GM04504 (cell line): ENCODE results near the gene BBOF1.

Experiments used
- DNase-seq: peaks from one replicate; pipeline ENCODE4 v3.0.0-alpha.2; 2012; ENCODE audit warnings: low read depth

Gene BBOF1

DNA sequence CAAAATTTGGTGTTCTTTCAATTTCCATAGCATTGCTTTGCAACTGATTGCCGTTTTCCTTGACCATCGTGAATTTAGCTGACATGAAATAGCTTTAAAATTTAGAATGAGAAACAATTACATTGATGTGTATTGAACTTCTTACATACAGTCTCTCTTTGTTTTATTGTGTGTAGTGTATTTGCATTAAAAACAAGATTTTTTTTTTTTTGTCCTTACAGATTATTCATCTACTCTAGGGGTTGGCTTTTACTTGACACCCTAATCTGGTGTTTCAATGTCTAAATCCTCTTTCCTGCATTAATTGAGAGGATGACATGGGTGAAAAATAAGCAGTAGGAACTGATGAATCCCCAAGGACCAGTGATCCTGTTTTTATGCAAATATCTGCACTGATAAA, 86.2 kb downstream of the BBOF1 start:
- no peak for DNase-seq

DNA sequence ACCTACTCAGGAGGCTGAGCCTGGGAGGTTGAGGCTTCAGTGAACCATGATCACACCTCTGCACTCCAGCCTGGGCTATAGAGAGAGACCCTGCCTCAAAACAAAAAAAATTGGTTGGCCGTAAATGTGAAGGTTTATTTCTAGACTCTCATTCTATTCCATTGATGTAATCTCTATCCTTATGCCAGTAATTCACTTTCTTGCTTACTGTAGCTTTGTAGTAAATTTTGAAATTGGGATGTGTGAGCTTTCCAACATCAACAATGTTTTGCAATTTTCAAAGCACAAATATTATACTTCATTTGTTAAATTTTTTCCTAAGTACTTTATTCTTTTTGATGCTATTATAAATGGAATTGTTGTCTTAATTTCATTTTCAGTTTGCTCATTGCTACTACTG, 90.2 kb downstream of the BBOF1 start:
- no peak for DNase-seq

DNA sequence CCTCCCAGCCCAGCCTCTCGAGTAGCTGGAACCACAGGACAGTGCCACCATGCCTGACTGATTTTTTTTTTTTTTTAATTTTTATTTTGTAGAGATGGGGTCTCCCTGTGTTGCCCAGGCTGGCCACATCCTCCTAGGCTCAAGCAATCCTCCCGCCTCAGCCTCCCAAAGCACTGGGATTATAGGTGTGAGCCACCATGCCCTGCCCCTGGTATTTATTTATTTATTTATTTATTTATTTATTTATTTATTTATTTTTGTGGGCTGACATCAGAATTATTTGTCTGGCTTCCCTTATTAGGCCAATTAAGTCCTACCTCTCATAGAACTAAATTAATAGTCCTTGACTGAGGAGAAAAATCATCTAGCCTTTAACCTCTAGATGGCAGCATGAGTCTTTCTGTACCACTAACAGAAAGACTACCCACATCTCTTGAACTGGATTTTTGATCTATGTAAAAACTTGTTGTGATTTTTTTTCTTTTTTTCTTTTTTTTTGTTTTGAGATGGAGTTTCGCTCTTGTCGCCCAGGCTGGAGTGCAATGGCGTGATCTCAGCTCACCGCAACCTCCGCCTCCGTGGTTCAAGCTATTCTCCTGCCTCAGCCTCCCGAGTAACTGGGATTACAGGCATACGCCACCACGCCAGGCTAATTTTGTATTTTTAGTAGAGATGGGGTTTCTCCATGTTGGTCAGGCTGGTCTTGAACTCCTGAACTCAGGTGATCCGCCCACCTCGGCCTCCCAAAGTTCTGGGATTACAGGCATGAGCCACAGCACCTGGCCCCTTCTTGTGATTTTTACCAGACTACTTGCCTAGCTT, 92.5 kb downstream of the BBOF1 start:
- peak; percentile 37 for DNase-seq
